Immature natural killer cell (primary cell): ENCODE results near the gene FCRL5. TPM values are rescaled to one million over a fixed set of nuclear protein-coding genes. Genes with fewer than 3 reads are reported as not detected.

Experiments
- DNase-seq, 3 donors: peaks; one replicate each; pipeline ENCODE4 v3.0.0; 2022; ENCODE audit warnings: mixed read lengths in 1 of 3
- H3K27ac Mint-ChIP-seq, 6 donors: one replicate each; pipeline ENCODE4 v1.8.0; 2020; ENCODE audit warnings: mixed read lengths in 6 of 6, mild to moderate bottlenecking in 5 of 6, inconsistent platforms in 4 of 6, moderate library complexity in 3 of 6
- H3K27me3 Mint-ChIP-seq, 3 donors: one replicate each; pipeline ENCODE4 v1.8.0; 2020 to 2021; ENCODE audit warnings: low read depth in 3 of 3, mild to moderate bottlenecking in 3 of 3, mixed read lengths in 3 of 3, moderate library complexity in 3 of 3, inconsistent platforms in 1 of 3
- H3K36me3 Mint-ChIP-seq, 3 donors: one replicate each; pipeline ENCODE4 v1.8.0; 2020; ENCODE audit warnings: mixed read lengths in 3 of 3, inconsistent platforms in 2 of 3, mild to moderate bottlenecking in 2 of 3
- H3K4me1 Mint-ChIP-seq, 2 donors: one replicate each; pipeline ENCODE4 v1.8.0; 2020; ENCODE audit warnings: inconsistent platforms in 2 of 2, mild to moderate bottlenecking in 2 of 2, mixed read lengths in 2 of 2, moderate library complexity in 1 of 2
- H3K4me3 Mint-ChIP-seq, 5 donors: one replicate each; pipeline ENCODE4 v1.8.0; 2020; ENCODE audit warnings: mild to moderate bottlenecking in 5 of 5, mixed read lengths in 5 of 5, inconsistent platforms in 3 of 5, moderate library complexity in 3 of 5
- H3K9me3 Mint-ChIP-seq, 6 donors: one replicate each; pipeline ENCODE4 v1.8.0; 2020; ENCODE audit warnings: mild to moderate bottlenecking in 6 of 6, mixed read lengths in 6 of 6, inconsistent platforms in 4 of 6, moderate library complexity in 3 of 6
- polyA plus RNA-seq, 3 donors: library from polyadenylated mRNA; unstranded; fragments of 300-500 nt; fragmentation: Illumina TruSeq; gene quantifications; one replicate each; pipeline ENCODE4 v1.2.3, GENCODE V29; 2021

The FCRL5 gene
- polyA plus RNA-seq, 3 donors from 2014 or later, result 0.10 TPM; not detected in 2

DNA sequence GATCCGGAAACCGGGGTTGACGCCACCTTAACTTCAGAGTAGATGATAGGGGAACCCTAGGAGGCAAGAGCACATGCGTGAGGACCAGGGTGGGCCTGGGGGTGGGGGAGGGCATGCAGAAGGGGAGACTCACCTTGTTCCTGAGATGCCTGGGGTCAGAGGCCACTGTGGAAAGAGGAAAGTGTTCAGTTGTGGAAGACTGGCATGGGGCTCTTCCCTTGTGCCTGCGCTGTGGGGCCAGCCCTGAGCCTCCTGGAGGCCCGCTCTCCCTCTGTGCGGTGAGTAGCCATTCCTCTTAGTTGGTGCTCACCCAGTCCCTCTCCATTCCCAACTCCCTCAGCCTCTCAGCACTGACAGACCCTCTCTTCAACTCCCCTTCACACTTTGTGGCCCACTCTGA lies 36.6 kb downstream of the FCRL5 start:
- no peak for DNase-seq
- Mint-ChIP-seq H3K27me3 (peaks cover 0 to 3% (median 0%) of the 10 kb centered on the region in 3 donors), H3K4me3 (no peak overlapping the region), H3K9me3 (no peaks in the 10 kb centered on the region), H3K27ac (peak overlapping the region in 1 of 6 donors; percentile 10), H3K4me1 (peaks cover 6 to 14% of the 10 kb centered on the region in 2 donors), H3K36me3 (no peaks in the 10 kb centered on the region)

DNA sequence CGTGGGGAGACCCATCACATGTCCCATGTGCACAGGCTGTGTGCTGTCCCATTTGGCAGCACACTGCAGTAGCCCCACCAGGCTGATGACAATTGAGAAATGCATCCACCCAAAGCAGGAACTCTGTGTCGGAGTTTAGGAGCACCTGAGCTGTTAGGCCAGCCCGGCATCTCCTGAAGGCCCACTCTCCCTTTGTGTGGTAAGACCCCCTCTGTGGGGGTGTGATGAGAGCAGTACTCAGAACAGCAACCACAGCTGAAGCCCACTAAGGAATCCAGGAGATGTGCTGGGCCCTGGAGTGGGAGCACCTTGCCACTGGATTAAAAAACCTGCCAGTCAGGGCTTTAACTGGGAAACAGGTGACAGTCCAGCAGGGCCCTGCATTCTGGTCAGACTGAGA lies 37.2 kb downstream of the FCRL5 start:
- H3K36me3 Mint-ChIP-seq, result no peaks in the 10 kb centered on the region
- no peak for DNase-seq
- H3K4me1 Mint-ChIP-seq, result peaks cover 6 to 14% of the 10 kb centered on the region in 2 donors
- H3K27me3 Mint-ChIP-seq, result peaks cover 0 to 3% (median 0%) of the 10 kb centered on the region in 3 donors
- H3K9me3 Mint-ChIP-seq, result no peaks in the 10 kb centered on the region
- H3K27ac Mint-ChIP-seq, result peak overlapping the region in 1 of 6 donors; percentile 10
- no peak overlapping the region for H3K4me3 Mint-ChIP-seq

DNA sequence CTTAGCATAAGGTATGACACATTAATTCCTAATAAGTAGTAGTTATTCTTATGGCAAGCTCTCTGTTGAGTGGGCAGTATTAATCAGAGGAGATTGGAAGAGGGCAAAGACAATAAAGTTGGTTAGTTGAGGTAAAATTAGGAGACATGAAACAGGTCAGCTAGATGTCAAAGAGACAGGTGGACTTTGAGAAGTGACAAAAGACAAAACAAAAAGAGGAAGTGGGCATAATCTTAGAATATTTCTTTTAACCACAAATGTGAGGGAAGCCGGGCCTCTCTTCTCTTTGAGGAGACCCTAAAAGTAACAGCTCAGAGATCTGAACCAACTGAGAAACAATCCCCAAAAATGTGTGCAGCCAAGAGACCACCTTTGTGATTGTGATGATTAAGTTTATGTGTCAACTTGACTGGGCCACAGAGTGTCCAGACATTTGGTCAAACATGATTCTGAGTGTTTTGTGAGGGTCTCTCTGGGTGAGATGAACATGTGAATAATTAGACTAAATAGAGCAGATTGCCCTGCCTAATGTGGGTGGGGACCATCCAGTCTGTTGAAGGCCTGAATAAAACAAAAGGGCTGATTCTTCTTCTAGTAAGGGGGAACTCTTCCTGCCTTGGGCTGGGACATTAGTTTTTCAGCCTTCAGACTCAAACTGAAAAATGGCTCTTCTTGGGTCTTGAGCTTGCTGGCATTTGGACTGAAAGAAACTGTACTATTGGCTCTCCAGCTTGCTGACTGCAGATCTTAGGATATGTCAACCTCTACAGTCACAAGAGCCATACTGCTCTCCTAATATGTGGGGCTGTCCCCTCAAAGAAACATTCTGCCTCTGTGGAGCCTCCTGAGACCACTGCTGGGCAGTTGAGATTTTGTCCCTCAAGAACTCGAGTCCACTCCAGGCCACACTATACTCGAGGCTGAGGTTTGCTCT lies 40.0 kb downstream of the FCRL5 start:
- H3K27me3 Mint-ChIP-seq, result peaks cover 0 to 3% (median 0%) of the 10 kb centered on the region in 3 donors
- peaks cover 6 to 14% of the 10 kb centered on the region in 2 donors for H3K4me1 Mint-ChIP-seq
- no peaks in the 10 kb centered on the region for H3K36me3 Mint-ChIP-seq
- H3K9me3 Mint-ChIP-seq, result no peaks in the 10 kb centered on the region
- no peak for DNase-seq
- H3K27ac Mint-ChIP-seq, result peak overlapping the region in 1 of 6 donors; percentile 54
- no peak overlapping the region for H3K4me3 Mint-ChIP-seq

DNA sequence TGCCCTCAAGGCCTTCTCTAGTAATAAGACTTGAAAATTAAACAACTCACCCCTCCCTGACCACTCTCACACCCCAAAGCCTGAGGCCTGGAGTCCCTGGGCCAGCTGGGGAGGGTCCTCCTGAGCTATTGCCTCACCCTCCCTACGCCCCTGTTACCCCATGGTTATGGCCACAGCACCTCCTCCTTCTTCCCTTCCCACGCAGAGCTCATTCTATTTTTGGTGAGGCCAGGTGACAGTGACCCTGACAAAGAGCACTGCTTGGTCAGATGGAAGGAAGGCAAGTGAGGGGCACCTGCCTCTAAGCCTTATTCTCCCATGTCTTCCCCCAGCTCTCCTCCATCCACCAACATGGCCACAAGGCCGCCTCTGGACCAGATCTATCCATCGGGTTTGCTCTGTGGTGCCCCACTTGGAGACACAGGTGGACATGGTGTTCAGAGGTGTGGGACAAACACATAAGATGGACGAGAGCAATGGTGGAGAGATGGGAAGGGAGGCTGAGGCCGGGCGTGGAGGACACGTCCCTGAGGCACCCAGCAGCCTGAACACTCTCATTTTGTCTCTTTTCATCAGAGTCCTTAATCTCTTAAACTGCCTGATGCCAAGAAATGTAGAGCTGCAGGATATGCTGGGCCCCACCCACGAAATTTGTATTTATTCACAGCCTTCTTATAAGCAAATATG lies 42.6 kb downstream of the FCRL5 start:
- Mint-ChIP-seq H3K9me3 (no peaks in the 10 kb centered on the region), H3K27me3 (peaks cover 0 to 2% (median 0%) of the 10 kb centered on the region in 3 donors), H3K4me1 (peaks cover 6 to 14% of the 10 kb centered on the region in 2 donors), H3K27ac (no peak overlapping the region), H3K4me3 (no peak overlapping the region), H3K36me3 (no peaks in the 10 kb centered on the region)
- DNase-seq, result no peak

DNA sequence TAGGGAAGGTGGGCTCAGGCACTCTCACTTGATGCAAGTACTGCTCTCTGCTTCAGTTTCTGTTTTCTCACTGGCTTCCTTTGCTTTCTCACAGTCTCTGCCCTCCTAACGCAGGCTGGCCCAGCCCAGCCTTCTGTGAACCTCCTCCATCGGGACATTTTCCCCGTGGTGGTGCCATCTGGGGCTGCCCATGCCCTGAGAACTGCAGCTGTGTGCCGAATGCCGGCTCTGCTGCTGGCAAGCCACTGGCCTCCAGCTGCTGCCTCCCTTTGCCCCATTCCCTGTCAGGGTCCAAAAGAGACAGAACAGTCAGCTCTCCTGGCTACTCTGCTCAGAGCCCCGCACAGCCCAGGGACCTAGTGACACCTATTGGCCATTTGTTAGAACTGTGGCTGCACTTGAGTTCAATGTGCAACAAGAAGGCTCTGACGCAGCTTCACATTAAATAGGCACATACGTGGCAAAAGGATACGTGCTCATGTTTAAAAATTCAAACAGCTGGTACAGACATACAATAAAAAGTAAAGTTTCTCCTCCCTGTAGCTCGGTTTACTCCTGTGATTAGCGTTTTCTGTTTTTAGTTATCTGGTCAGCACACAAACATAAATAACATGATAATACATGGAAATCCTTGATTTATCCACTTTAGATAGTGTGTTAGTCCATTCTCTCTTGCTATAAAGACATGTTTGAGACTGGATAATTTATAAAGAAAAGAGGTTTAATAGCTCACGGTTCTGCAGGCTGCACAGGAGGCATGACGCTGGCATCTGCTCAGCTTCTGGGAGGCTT lies 46.6 kb downstream of the FCRL5 start:
- Mint-ChIP-seq H3K4me3 (no peak overlapping the region), H3K27ac (no peak overlapping the region), H3K9me3 (no peaks in the 10 kb centered on the region), H3K36me3 (no peaks in the 10 kb centered on the region), H3K27me3 (peaks cover 0 to 2% (median 0%) of the 10 kb centered on the region in 3 donors), H3K4me1 (no peaks in the 10 kb centered on the region)
- DNase-seq, result peak; percentile 17 to 33 (median 17)

DNA sequence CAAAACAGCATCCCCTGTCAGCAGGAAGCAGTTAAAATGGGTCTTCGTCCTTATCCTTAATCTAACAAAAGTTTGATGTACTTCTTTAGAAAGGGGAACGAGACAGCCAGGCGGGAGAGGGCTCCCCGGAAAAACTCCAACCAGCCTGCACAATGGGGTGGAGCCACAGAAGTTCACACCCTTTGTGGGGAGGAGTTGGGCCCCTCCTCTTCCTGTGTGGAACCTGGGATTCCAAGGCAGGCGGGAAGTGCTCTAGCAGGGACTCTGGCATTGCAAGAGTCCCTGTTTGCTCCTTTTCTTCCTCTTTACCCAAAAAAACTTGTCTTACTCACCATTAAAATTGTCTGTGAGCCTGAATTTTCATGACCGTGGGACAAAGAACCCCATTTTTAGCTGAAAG lies 47.7 kb downstream of the FCRL5 start:
- no peaks in the 10 kb centered on the region for H3K4me1 Mint-ChIP-seq
- no peak overlapping the region for H3K27ac Mint-ChIP-seq
- no peak overlapping the region for H3K4me3 Mint-ChIP-seq
- no peaks in the 10 kb centered on the region for H3K36me3 Mint-ChIP-seq
- H3K9me3 Mint-ChIP-seq, result no peaks in the 10 kb centered on the region
- peaks cover 0 to 2% (median 0%) of the 10 kb centered on the region in 3 donors for H3K27me3 Mint-ChIP-seq
- no peak for DNase-seq

DNA sequence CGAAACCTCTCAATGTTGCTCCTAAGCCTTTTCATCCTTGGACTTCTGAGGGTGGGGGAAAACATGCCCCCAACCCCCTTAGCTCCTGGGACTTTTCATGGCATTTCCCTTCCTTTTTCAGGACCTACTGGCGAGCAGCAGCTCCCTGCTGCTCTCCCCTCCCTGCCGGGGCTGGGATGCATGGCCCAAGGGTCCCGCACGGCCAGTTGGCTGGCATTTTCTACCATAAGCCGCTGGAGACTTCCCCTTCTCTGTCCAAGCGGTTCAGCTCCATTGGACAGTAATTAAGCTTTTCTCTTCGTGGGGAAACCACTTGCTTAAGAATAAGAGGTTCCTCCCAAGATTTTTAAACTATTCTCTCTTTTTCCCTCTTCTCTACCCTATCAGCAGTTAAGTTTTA lies 52.8 kb downstream of the FCRL5 start:
- no peaks in the 10 kb centered on the region for H3K36me3 Mint-ChIP-seq
- H3K4me3 Mint-ChIP-seq, result no peak overlapping the region
- H3K9me3 Mint-ChIP-seq, result no peaks in the 10 kb centered on the region
- peaks cover 0 to 6% (median 5%) of the 10 kb centered on the region in 3 donors for H3K27me3 Mint-ChIP-seq
- H3K27ac Mint-ChIP-seq, result no peak overlapping the region
- no peaks in the 10 kb centered on the region for H3K4me1 Mint-ChIP-seq
- DNase-seq, result no peak

DNA sequence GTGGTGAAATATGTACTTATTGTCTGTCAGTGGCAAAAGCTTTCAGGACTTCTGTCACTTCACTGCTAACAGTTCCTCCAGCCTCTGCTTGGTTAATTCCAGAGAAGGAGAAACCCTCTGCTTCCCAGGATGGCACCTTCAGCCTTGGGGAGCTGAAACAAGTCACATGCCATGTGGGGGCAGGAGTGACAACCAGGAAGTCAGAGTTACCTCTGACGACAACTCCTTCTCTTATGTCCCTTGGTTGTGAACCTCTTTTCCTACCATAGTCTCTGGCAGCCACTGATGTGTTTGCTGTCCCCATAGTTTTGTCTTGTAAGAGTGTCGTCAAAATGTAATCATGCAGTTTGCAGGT lies 53.6 kb downstream of the FCRL5 start:
- H3K4me3 Mint-ChIP-seq, result no peak overlapping the region
- H3K9me3 Mint-ChIP-seq, result no peaks in the 10 kb centered on the region
- no peak overlapping the region for H3K27ac Mint-ChIP-seq

DNA sequence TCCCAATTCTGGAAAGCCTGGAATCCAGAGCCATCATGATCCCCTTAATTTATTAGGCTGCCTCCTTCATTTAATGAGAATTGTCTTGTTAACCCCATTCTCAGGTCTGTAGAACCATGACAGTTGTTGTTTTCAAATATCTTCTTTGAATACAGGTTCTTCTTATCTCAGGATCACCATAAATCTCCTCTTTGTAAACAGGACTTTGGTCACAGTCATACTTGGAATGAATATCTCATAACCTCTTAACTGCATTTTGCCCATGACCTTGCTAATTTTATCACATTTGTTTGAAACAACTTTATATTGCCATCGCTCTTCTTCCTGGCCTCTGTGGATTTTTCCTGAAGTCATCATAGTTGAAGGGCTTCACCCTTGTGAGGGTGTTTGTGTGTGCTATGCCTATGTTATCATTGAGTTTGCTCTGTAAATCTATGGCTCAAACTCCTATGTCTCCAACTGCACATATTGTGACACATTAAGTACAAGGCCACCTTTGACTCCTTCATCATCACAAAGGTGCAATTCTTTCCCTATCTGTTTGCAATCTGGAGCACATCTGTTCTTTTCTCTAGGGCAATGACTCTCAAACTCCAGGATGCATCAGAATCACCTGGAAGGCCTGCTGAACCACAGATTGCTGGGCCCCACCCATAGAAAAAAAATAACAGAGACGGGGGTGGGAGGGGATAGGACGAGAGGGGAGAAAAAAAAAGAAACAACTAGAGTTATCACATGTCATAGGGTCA lies 54.2 kb downstream of the FCRL5 start:
- no peaks in the 10 kb centered on the region for H3K9me3 Mint-ChIP-seq
- no peaks in the 10 kb centered on the region for H3K4me1 Mint-ChIP-seq
- H3K36me3 Mint-ChIP-seq, result no peaks in the 10 kb centered on the region
- DNase-seq, result no peak
- H3K4me3 Mint-ChIP-seq, result no peak overlapping the region
- no peak overlapping the region for H3K27ac Mint-ChIP-seq
- peaks cover 0 to 8% (median 8%) of the 10 kb centered on the region in 3 donors for H3K27me3 Mint-ChIP-seq

More for the DNA sequence above, 53.6 kb downstream of the FCRL5 start:
- Mint-ChIP-seq H3K4me1 (no peaks in the 10 kb centered on the region), H3K27me3 (peaks cover 0 to 6% (median 5%) of the 10 kb centered on the region in 3 donors), H3K36me3 (no peaks in the 10 kb centered on the region)
- no peak for DNase-seq

DNA sequence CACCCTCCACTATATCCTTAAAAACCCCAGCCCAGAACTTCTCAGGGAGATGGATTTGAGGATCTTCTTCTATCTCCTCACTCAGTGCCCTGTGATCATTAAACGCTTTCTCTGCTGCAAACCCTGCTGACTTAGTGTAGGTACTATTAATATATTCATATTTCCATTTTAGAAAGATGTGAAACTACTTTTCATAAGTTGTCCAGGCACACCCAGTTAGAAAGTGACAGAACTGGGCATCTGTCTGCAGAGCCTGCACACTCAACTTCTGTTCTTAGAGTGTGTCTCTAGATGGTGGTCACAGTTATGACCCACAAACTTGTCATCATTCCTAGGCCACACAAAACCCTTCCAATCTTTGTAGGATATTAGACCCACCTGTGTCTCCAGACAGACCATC lies 55.0 kb downstream of the FCRL5 start:
- H3K27ac Mint-ChIP-seq, result no peak overlapping the region

DNA sequence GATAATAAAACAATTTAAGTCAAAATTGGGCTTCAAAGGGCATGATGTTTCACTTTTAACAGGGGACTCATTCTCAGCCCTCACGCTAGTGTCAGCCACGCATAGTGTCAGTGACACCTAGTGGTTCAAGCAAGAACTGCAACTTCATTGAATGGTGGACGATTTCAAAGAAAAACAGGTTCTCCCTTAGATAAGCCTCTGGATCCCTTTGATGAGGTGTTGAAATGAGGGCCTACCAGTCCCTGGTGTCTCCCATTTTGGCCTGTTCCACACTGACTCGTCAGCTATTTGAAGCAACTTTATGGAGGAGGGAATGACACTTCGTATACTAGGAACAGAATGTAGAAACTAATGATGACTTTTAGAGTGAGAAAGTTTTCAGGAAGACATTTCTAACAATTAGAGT lies 56.2 kb downstream of the FCRL5 start:
- Mint-ChIP-seq H3K4me3 (no peak overlapping the region), H3K4me1 (no peaks in the 10 kb centered on the region), H3K36me3 (no peaks in the 10 kb centered on the region), H3K9me3 (no peaks in the 10 kb centered on the region), H3K27ac (no peak overlapping the region), H3K27me3 (peaks cover 2 to 21% (median 8%) of the 10 kb centered on the region in 3 donors)
- peak; percentile 41 to 51 (median 42) for DNase-seq

More for the DNA sequence above, 55.0 kb downstream of the FCRL5 start:
- no peaks in the 10 kb centered on the region for H3K4me1 Mint-ChIP-seq
- H3K4me3 Mint-ChIP-seq, result no peak overlapping the region
- H3K27me3 Mint-ChIP-seq, result peaks cover 0 to 13% (median 8%) of the 10 kb centered on the region in 3 donors
- no peaks in the 10 kb centered on the region for H3K36me3 Mint-ChIP-seq
- DNase-seq, result no peak
- H3K9me3 Mint-ChIP-seq, result no peaks in the 10 kb centered on the region

DNA sequence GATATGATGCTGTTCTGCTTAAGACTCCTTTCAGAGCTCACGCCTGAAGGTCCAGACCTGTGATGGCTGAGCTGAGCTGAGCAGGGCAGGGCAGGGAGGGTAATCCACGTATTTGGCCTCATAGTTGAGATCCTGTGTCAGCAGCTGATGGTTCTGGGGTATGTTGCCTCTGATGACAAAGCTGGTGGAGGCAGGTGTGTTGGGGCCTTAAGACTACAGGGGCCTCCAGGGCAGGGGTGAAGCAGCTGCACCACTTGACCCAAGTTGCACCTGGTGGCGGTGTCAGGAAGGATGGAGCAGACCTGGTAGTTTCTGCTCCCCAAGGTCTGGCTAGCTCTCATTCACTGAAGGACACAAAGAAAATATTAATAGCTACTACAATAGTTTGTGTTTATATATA lies 57.0 kb downstream of the FCRL5 start:
- H3K36me3 Mint-ChIP-seq, result no peaks in the 10 kb centered on the region
- H3K4me3 Mint-ChIP-seq, result no peak overlapping the region
- H3K9me3 Mint-ChIP-seq, result no peaks in the 10 kb centered on the region
- H3K27me3 Mint-ChIP-seq, result peaks cover 3 to 21% (median 10%) of the 10 kb centered on the region in 3 donors
- H3K4me1 Mint-ChIP-seq, result no peaks in the 10 kb centered on the region
- DNase-seq, result no peak
- no peak overlapping the region for H3K27ac Mint-ChIP-seq

DNA sequence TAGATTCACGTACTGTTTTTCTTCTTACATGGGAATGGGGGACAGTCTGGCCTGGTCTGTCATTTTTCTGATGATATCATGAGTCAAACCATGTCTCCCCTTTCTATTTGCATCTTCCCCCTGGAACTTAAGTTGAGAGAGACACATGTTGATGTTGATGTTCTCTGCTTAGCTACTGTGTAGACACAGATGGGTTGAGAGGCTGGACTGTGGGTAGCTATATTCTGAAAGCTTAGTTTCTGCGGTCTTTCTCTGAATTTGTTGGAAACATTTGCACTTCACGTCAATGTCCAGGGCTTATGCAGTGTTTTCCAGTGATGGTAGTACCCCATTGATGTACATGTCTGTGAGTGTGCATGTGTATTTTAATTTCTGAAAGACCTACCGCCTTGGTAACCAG lies 58.2 kb downstream of the FCRL5 start:
- no peak overlapping the region for H3K4me3 Mint-ChIP-seq
- DNase-seq, result no peak
- H3K36me3 Mint-ChIP-seq, result no peaks in the 10 kb centered on the region
- peaks cover 3 to 10% of the 10 kb centered on the region in 2 donors for H3K4me1 Mint-ChIP-seq
- no peaks in the 10 kb centered on the region for H3K9me3 Mint-ChIP-seq
- H3K27me3 Mint-ChIP-seq, result peaks cover 3 to 21% (median 10%) of the 10 kb centered on the region in 3 donors
- H3K27ac Mint-ChIP-seq, result no peak overlapping the region
